A549 (cell line): Measurements from ENCODE around the gene CEP164. TPM values are rescaled to one million over a fixed set of nuclear protein-coding genes. Genes with fewer than 3 reads are reported as not detected.

Source experiments
- ATAC-seq, 2 experiments: fragments of 200-7000 bp in 1 of 2; fragments of >200 bp in 1 of 2; cut with Nextera tagmentation in 1 of 2; cut with Tn5 transposase in 1 of 2; 3 replicates each; pipeline versions ENCODE4 v1.8.0 to v1.9.1; 2018 to 2020; ENCODE audit warnings: mild to moderate bottlenecking in 1 of 2, moderate library complexity in 1 of 2
- CTCF ChIA-PET: fragments of 300-600 bp; sonication (Branson Sonifier 250); formaldehyde crosslinking; extraction: SDS; loops from one replicate; lab custom pipeline; 2021; ENCODE audit warnings: antibody characterized with exemption, inconsistent platforms; lab: Yijun Ruan, JAX
- POLR2A ChIA-PET: fragments of 350-600 bp; formaldehyde crosslinking; extraction: SDS; loops from one replicate; lab custom pipeline; 2021; ENCODE audit warnings: antibody characterized with exemption, inconsistent platforms; lab: Yijun Ruan, JAX
- DNase-seq, 2 experiments: peaks; one replicate each; pipeline versions ENCODE4 v3.0.0 to v3.0.0-alpha.2; 2011 to 2016; ENCODE audit warnings: low read depth in 1 of 2, low spot score in 1 of 2
- FAIRE-seq: peaks from 2 replicates; lab custom pipeline; 2011; peaks lifted over from hg19 to GRCh38; lab: Jason Lieb, UNC
- H3K27ac ChIP-seq, 2 experiments: fragments of >200 bp; sonication (Bioruptor Twin); formaldehyde crosslinking; 3 replicates each; pipeline ENCODE4 v1.5.1; 2016 to 2017
- H3K4me1 ChIP-seq: fragments of >200 bp; sonication (Bioruptor Twin); formaldehyde crosslinking; 3 replicates; pipeline ENCODE4 v1.6.1; 2016
- H3K4me2 ChIP-seq: fragments of >200 bp; sonication (Bioruptor Twin); formaldehyde crosslinking; 3 replicates; pipeline ENCODE4 v1.6.1; 2016
- H3K4me3 ChIP-seq: fragments of >200 bp; sonication (Bioruptor Twin); formaldehyde crosslinking; 3 replicates; pipeline ENCODE4 v1.5.1; 2016
- H3K9me3 ChIP-seq: fragments of >200 bp; sonication (Bioruptor Twin); formaldehyde crosslinking; 3 replicates; pipeline ENCODE4 v1.6.1; 2016
- BHLHE40 ChIP-seq: IDR thresholded peaks from 2 replicates; pipeline ENCODE4 v1.6.1; 2012; ENCODE audit warnings: low read depth, low read length, inconsistent platforms
- CHD2 ChIP-seq: fragments of 150-350 bp; IDR thresholded peaks from 2 replicates; pipeline ENCODE4 v1.6.1; 2014; ENCODE audit warnings: low read length; ENCODE audit not compliant: partially characterized antibody
- CHD4 ChIP-seq: fragments of 200-600 bp; sonication (generic); IDR thresholded peaks from 2 replicates; pipeline ENCODE4 v1.6.1; 2016; ENCODE audit warnings: antibody characterized with exemption, mild to moderate bottlenecking, borderline replicate concordance
- FOSL2 ChIP-seq, 2 experiments: fragments of 450-650 bp in 1 of 2; fragments of >200 bp in 1 of 2; sonication (Bioruptor Twin) in 1 of 2; formaldehyde crosslinking; IDR thresholded peaks; 2 replicates each; pipeline versions ENCODE4 v1.5.0 to v1.6.1; 2016 to 2020; ENCODE audit warnings: mild to moderate bottlenecking in 1 of 2, moderate library complexity in 1 of 2
- FOXS1 ChIP-seq: fragments of 250-450 bp; sonication (Bioruptor Pico); IDR thresholded peaks from 2 replicates; pipeline ENCODE4 v1.5.0; 2020; ENCODE audit warnings: mild to moderate bottlenecking, moderate library complexity
- HDAC2 ChIP-seq: fragments of 200-600 bp; sonication (generic); IDR thresholded peaks from 2 replicates; pipeline ENCODE4 v1.6.1; 2016
- HEYL ChIP-seq: fragments of 250-450 bp; sonication (Bioruptor Pico); IDR thresholded peaks from 2 replicates; pipeline ENCODE4 v1.8.0; 2021; ENCODE audit warnings: mild to moderate bottlenecking, moderate library complexity
- JUNB ChIP-seq: fragments of >200 bp; sonication (Bioruptor Twin); formaldehyde crosslinking; IDR thresholded peaks from 2 replicates; pipeline ENCODE4 v1.6.1; 2016
- KDM1A ChIP-seq: fragments of 200-600 bp; sonication (generic); IDR thresholded peaks from 2 replicates; pipeline ENCODE4 v1.6.1; 2016; ENCODE audit warnings: low read depth, mild to moderate bottlenecking
- KDM5A ChIP-seq: fragments of 200-600 bp; sonication (generic); IDR thresholded peaks from 2 replicates; pipeline ENCODE4 v1.6.1; 2016; ENCODE audit warnings: antibody characterized with exemption, mild to moderate bottlenecking
- NFE2L2 ChIP-seq: fragments of 150-350 bp; conservative IDR thresholded peaks from 2 replicates; pipeline ENCODE4 v1.6.1; 2014; ENCODE audit warnings: low read length
- NPAS2 ChIP-seq: fragments of 250-450 bp; sonication (Bioruptor Pico); IDR thresholded peaks from 2 replicates; pipeline ENCODE4 v1.8.0; 2022; ENCODE audit warnings: mild to moderate bottlenecking, moderate library complexity, borderline replicate concordance
- NR3C1 ChIP-seq: fragments of >200 bp; sonication (Bioruptor Twin); formaldehyde crosslinking; IDR thresholded peaks from 3 replicates; pipeline ENCODE4 v1.6.1; 2017
- RAD21 ChIP-seq, 2 experiments: fragments of >200 bp in 1 of 2; sonication (Bioruptor Twin) in 1 of 2; formaldehyde crosslinking in 1 of 2; IDR thresholded peaks in 1 of 2; conservative IDR thresholded peaks in 1 of 2; 2 replicates in 1 of 2; 3 replicates in 1 of 2; pipeline ENCODE4 v1.6.1; 2012 to 2018; ENCODE audit warnings: inconsistent platforms in 1 of 2
- RCOR1 ChIP-seq: fragments of 150-350 bp; IDR thresholded peaks from 2 replicates; pipeline ENCODE4 v1.6.1; 2014; ENCODE audit warnings: antibody characterized with exemption, low read length, low read depth
- RFX5 ChIP-seq: fragments of 450-650 bp; IDR thresholded peaks from 2 replicates; pipeline ENCODE4 v1.7.1; 2014; ENCODE audit warnings: antibody characterized with exemption, mild to moderate bottlenecking, moderate library complexity
- RNF2 ChIP-seq: fragments of 200-600 bp; sonication (generic); IDR thresholded peaks from 2 replicates; pipeline ENCODE4 v1.6.1; 2016; ENCODE audit warnings: low read depth, mild to moderate bottlenecking, antibody characterized with exemption, moderate library complexity, borderline replicate concordance
- SREBF2 ChIP-seq: fragments of 450-650 bp; IDR thresholded peaks from 2 replicates; pipeline ENCODE4 v1.6.1; 2014; ENCODE audit warnings: mild to moderate bottlenecking, moderate library complexity
- TFCP2L1 ChIP-seq: fragments of 250-450 bp; sonication (Bioruptor Pico); IDR thresholded peaks from 2 replicates; pipeline ENCODE4 v1.5.0; 2021; ENCODE audit warnings: mild to moderate bottlenecking
- ZC3H11A ChIP-seq: fragments of 450-650 bp; IDR thresholded peaks from 2 replicates; pipeline ENCODE4 v1.6.1; 2014; ENCODE audit warnings: antibody characterized with exemption, mild to moderate bottlenecking
- ZFP36 ChIP-seq: fragments of 450-650 bp; IDR thresholded peaks from 2 replicates; pipeline ENCODE4 v1.6.1; 2014; ENCODE audit warnings: borderline replicate concordance; ENCODE audit not compliant: partially characterized antibody
- WGBS: methylation state at CpG from one replicate; pipeline ENCODE4 v1.1.6; 2017; ENCODE audit errors: missing lambda C conversion rate; 5-methylcytosine and 5-hydroxymethylcytosine counted together
- polyA plus RNA-seq, 4 experiments: library from polyadenylated mRNA; depleted of rRNA in 3 of 4; stranded (reverse); fragments of >200 nt; fragmentation: RNase III in 1 of 4; extraction: RNeasy Plus Mini Kit Qiagen cat#74134 plus additional on column Dnase treatment in 1 of 4; gene quantifications; 2 replicates in 3 of 4; 3 replicates in 1 of 4; pipeline ENCODE4 v1.2.3, GENCODE V29; 2011 to 2017
- TF ChIP-seq, protein P1 (sequence below): fragments of 150-350 bp; IDR thresholded peaks from 2 replicates; pipeline ENCODE4 v1.6.1; 2014; ENCODE audit warnings: low read depth, mild to moderate bottlenecking, low read length
- TF ChIP-seq, protein P2 (sequence below): fragments of 450-650 bp; IDR thresholded peaks from 2 replicates; pipeline ENCODE4 v1.6.1; 2014; ENCODE audit warnings: antibody characterized with exemption
- TF ChIP-seq, protein P3 (sequence below): IDR thresholded peaks from 2 replicates; pipeline ENCODE4 v1.6.1; 2012
- TF ChIP-seq, protein P4 (sequence below): IDR thresholded peaks from 2 replicates; pipeline ENCODE4 v1.6.1; 2012

The CEP164 gene
- polyA plus RNA-seq, 2 of the 4 experiments (the other 2 are of a cell fraction), result 17.4 to 19.6 TPM

DNA sequence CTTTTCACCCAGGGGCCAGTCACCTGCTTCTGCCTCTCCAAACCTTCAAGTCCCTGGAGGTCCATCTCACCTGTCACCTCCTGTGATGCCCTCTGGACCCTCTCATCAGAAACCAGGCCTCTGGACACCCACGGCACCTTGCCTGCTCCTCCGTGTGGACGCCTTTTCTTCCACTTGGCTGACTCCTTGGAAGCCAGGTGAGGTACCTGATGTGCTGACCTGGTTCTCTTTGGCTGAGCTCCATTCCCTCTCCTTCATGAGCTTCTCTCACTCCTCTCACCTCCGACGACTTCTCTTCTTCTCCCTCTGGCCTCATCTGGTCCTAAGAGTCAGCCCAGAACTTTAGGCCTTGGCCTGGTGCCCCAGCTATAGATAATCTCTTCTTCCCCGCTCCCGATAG is 99.3 kb downstream of the CEP164 start:
- Histone ChIP-seq H3K4me1 (no peaks in the 10 kb centered on the region), H3K4me2 (no peak overlapping the region), H3K4me3 (no peak overlapping the region), H3K9me3 (no peaks in the 10 kb centered on the region), H3K27ac (no peak overlapping the region)
- POLR2A ChIA-PET, result no interaction called here
- DNase-seq (no peak), ATAC-seq (no peak), FAIRE-seq (no peak)
- TF ChIP-seq, protein P1, sequence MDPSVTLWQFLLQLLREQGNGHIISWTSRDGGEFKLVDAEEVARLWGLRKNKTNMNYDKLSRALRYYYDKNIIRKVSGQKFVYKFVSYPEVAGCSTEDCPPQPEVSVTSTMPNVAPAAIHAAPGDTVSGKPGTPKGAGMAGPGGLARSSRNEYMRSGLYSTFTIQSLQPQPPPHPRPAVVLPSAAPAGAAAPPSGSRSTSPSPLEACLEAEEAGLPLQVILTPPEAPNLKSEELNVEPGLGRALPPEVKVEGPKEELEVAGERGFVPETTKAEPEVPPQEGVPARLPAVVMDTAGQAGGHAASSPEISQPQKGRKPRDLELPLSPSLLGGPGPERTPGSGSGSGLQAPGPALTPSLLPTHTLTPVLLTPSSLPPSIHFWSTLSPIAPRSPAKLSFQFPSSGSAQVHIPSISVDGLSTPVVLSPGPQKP, result no peak
- TF ChIP-seq JUNB (no peak), FOXS1 (CRISPR knock-in tag) (no peak), KDM1A (no peak), SREBF2 (no peak), CHD2 (no peak), KDM5A (no peak), CHD4 (no peak), RFX5 (no peak), ZC3H11A (no peak), BHLHE40 (no peak), FOSL2 (IDR thresholded peaks at IDR 0.05) (no peak), FOSL2 (CRISPR knock-in tag; IDR thresholded peaks at IDR 0.05) (no peak)
- TF ChIP-seq, protein P2, sequence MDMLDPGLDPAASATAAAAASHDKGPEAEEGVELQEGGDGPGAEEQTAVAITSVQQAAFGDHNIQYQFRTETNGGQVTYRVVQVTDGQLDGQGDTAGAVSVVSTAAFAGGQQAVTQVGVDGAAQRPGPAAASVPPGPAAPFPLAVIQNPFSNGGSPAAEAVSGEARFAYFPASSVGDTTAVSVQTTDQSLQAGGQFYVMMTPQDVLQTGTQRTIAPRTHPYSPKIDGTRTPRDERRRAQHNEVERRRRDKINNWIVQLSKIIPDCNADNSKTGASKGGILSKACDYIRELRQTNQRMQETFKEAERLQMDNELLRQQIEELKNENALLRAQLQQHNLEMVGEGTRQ, result no peak
- TF ChIP-seq, protein P3, sequence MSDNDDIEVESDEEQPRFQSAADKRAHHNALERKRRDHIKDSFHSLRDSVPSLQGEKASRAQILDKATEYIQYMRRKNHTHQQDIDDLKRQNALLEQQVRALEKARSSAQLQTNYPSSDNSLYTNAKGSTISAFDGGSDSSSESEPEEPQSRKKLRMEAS, result no peak
- CTCF ChIA-PET, result interaction anchor here (0.9 to 7.6 kb wide), 31 partner anchors 9 to 650 kb away, joined by 3 to 128 read pairs (median 5); partner anchors contain the start of gene TMPRSS4
- WGBS, result 75% methylated on average over 7 of the region's 7 CpGs

DNA sequence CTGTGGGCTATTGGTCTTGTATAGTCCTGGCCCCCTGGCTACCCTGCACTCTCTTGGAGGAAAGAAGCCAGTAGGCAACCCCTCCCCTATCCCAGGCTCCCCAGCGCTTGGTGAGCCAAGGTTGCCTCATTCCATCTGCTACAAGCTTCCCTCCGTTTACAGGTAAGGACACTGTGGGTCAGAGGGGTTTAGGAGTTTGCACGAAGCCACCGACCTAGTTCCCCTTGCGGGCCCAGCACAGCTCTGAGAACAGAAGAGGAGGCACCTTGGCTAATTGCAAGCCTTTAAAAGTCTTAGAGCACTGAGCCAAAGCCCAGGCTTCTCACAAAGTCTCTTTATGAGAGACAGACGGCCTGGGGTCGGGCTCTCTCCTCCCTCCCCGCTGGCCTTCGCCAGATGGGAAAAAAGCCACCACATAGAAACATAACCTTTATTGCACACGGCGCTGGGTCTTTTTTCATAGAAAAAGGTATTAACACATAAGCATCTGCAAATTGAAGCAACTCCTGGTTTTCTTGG is 99.8 kb downstream of the CEP164 start:
- no peak for FAIRE-seq
- Histone ChIP-seq H3K4me2 (no peak overlapping the region), H3K9me3 (no peaks in the 10 kb centered on the region), H3K27ac (no peak overlapping the region), H3K4me3 (no peak overlapping the region), H3K4me1 (no peaks in the 10 kb centered on the region)
- DNase-seq, result no peak
- POLR2A ChIA-PET, result no interaction called here
- TF ChIP-seq RNF2 (no peak), NPAS2 (CRISPR knock-in tag) (no peak), HEYL (CRISPR knock-in tag) (no peak), HDAC2 (no peak), RAD21 (conservative IDR thresholded peaks at IDR 0.05 in 1 of 2, IDR thresholded peaks at IDR 0.05 in 1 of 2) (no peak), RFX5 (no peak), BHLHE40 (no peak), ZC3H11A (no peak)
- WGBS, result 89% methylated on average over 10 of the region's 11 CpGs
- CTCF ChIA-PET, result interaction anchor here (1.2 to 7.6 kb wide), 14 partner anchors 13 to 625 kb away, joined by 3 to 128 read pairs (median 17); no protein-coding TSS in a partner anchor
- ATAC-seq, result no peak; a peak in 1 of 6 replicates

DNA sequence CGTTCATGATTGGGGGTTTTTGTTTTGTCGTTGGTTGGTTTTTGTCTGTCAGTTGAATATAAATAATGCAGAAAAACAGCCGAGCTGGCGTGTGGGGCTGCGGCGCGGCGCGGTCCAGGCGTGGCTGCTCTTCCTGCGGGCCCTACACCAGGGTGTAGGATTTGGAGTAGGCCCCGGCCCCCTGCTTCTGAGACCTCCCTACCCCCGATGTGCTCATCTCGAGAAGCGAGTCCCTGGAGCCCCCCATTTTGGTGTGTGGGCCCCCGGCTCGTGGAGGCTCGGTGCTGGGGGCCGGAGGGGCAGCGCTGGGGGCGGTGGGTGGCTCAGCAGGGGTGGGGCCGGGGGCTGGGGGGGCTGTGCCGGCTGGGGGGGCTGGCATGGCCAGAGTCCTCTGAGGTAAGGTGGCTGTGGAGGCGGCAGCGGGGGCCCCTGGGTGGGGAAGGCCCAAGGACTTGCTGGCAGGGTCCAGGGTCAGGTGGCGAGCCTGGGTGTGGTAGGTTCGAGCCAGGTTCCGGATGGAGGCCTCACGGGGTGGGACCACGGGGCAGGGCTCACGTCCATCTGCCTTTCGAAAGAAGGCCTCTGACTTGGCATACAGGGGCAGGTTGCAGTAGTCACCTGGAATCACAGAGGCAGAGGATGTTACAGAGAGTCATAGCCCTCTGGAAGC is 100.7 kb downstream of the CEP164 start:
- TF ChIP-seq ZFP36 (no peak), NFE2L2 (no peak), NPAS2 (CRISPR knock-in tag) (no peak), RCOR1 (no peak), TFCP2L1 (no peak), FOXS1 (CRISPR knock-in tag) (no peak), RAD21 (conservative IDR thresholded peaks at IDR 0.05 in 1 of 2, IDR thresholded peaks at IDR 0.05 in 1 of 2) (no peak), NR3C1 (no peak)
- TF ChIP-seq, protein P4, sequence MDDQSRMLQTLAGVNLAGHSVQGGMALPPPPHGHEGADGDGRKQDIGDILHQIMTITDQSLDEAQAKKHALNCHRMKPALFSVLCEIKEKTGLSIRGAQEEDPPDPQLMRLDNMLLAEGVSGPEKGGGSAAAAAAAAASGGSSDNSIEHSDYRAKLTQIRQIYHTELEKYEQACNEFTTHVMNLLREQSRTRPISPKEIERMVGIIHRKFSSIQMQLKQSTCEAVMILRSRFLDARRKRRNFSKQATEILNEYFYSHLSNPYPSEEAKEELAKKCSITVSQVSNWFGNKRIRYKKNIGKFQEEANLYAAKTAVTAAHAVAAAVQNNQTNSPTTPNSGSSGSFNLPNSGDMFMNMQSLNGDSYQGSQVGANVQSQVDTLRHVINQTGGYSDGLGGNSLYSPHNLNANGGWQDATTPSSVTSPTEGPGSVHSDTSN, result no peak
- Histone ChIP-seq H3K27ac (no peak overlapping the region), H3K9me3 (no peaks in the 10 kb centered on the region), H3K4me1 (no peaks in the 10 kb centered on the region), H3K4me3 (no peak overlapping the region), H3K4me2 (no peak overlapping the region)
- FAIRE-seq, result no peak
- ChIA-PET POLR2A (no interaction called here), CTCF (interaction anchor here (0.6 to 7.6 kb wide), 7 partner anchors 17 to 389 kb away, joined by 3 to 128 read pairs (median 6); no protein-coding TSS in a partner anchor)
- ATAC-seq, result no peak
- DNase-seq, result no peak
- 82% methylated on average over 19 of the region's 32 CpGs for WGBS
